Astrocyte (in vitro differentiated cells and primary cell): Measurements from ENCODE around the gene RCVRN. TPM values are rescaled to one million over a fixed set of nuclear protein-coding genes. Genes with fewer than 3 reads are reported as not detected.

Experiments
- DNase-seq: peaks from one replicate; pipeline ENCODE4 v3.0.0-alpha.2; 2010; ENCODE audit warnings: low read depth
- FAIRE-seq: peaks from 2 replicates; lab custom pipeline; 2011; peaks lifted over from hg19 to GRCh38; lab: Jason Lieb, UNC
- H2AFZ ChIP-seq: 2 replicates; pipeline ENCODE4 v1.6.0; 2012; ENCODE audit warnings: low read depth, low read length, inconsistent platforms
- H3K27ac ChIP-seq: 2 replicates; pipeline ENCODE4 v1.5.1; 2011; ENCODE audit warnings: low read depth, low read length, inconsistent platforms
- H3K27me3 ChIP-seq: 2 replicates; pipeline ENCODE4 v1.6.0; 2011; ENCODE audit warnings: low read length, inconsistent platforms; ENCODE audit not compliant: insufficient read depth
- H3K36me3 ChIP-seq: 2 replicates; pipeline ENCODE4 v1.5.1; 2011; ENCODE audit warnings: low read length, inconsistent platforms; ENCODE audit not compliant: insufficient read depth
- H3K4me1 ChIP-seq: 2 replicates; pipeline ENCODE4 v1.5.1; 2011; ENCODE audit warnings: low read length, inconsistent platforms; ENCODE audit not compliant: insufficient read depth
- H3K4me2 ChIP-seq: 2 replicates; pipeline ENCODE4 v1.6.0; 2012; ENCODE audit warnings: low read length, inconsistent platforms
- H3K4me3 ChIP-seq: 2 replicates; pipeline ENCODE4 v1.5.1; 2011; ENCODE audit warnings: low read depth, mild to moderate bottlenecking, low read length, inconsistent platforms; ENCODE audit not compliant: insufficient read depth
- H3K79me2 ChIP-seq: 2 replicates; pipeline ENCODE4 v1.6.0; 2012; ENCODE audit warnings: mild to moderate bottlenecking, low read length, inconsistent platforms; ENCODE audit not compliant: insufficient read depth
- H3K9ac ChIP-seq: 2 replicates; pipeline ENCODE4 v1.6.0; 2012; ENCODE audit warnings: mild to moderate bottlenecking, low read length, inconsistent platforms
- H3K9me3 ChIP-seq: 2 replicates; pipeline ENCODE4 v1.5.1; 2012; ENCODE audit warnings: low read depth, mild to moderate bottlenecking, low read length, inconsistent platforms; ENCODE audit not compliant: insufficient read depth
- H4K20me1 ChIP-seq: 2 replicates; pipeline ENCODE4 v1.6.0; 2012; ENCODE audit warnings: low read length, inconsistent platforms; ENCODE audit not compliant: insufficient read depth
- H3K27ac Mint-ChIP-seq: one replicate; pipeline ENCODE4 v1.8.0; 2021; ENCODE audit warnings: mild to moderate bottlenecking, mixed read lengths; ENCODE audit not compliant: unreplicated experiment
- H3K27me3 Mint-ChIP-seq: one replicate; pipeline ENCODE4 v1.8.0; 2021; ENCODE audit warnings: low read depth, mixed read lengths; ENCODE audit not compliant: unreplicated experiment
- H3K36me3 Mint-ChIP-seq: one replicate; pipeline ENCODE4 v1.8.0; 2021; ENCODE audit warnings: low read depth, mixed read lengths; ENCODE audit not compliant: unreplicated experiment
- H3K4me1 Mint-ChIP-seq: one replicate; pipeline ENCODE4 v1.8.0; 2021; ENCODE audit warnings: low read depth, mixed read lengths; ENCODE audit not compliant: unreplicated experiment
- H3K4me3 Mint-ChIP-seq: one replicate; pipeline ENCODE4 v1.8.0; 2021; ENCODE audit warnings: mild to moderate bottlenecking, moderate library complexity, mixed read lengths; ENCODE audit not compliant: unreplicated experiment
- H3K9me3 Mint-ChIP-seq: one replicate; pipeline ENCODE4 v1.8.0; 2021; ENCODE audit warnings: mild to moderate bottlenecking, mixed read lengths; ENCODE audit not compliant: unreplicated experiment
- CTCF ChIP-seq: IDR thresholded peaks from 2 replicates; pipeline ENCODE4 v1.5.1; 2011; ENCODE audit warnings: low read depth, mild to moderate bottlenecking, inconsistent platforms, low read length, moderate library complexity; ENCODE audit not compliant: insufficient read depth
- EZH2 ChIP-seq: IDR thresholded peaks from 2 replicates; pipeline ENCODE4 v1.6.1; 2012; ENCODE audit warnings: mild to moderate bottlenecking, low read length, inconsistent platforms; ENCODE audit not compliant: insufficient read depth
- total RNA-seq: library from RNA; stranded (reverse); gene quantifications from 2 replicates; pipeline ENCODE4 v1.2.1, GENCODE V29; 2021

Gene RCVRN
- total RNA-seq, 1 donor from 2014 or later = not detected

- H3K4me1 ChIP-seq = no peaks in the 10 kb centered on the region
- H3K79me2 ChIP-seq = no peaks in the 10 kb centered on the region
- Mint-ChIP-seq H3K9me3 (no peaks in the 10 kb centered on the region), H3K4me1 (no peaks in the 10 kb centered on the region), H3K4me3 (no peak overlapping the region), H3K36me3 (peaks cover 12% of the 10 kb centered on the region), H3K27me3 (peaks cover 6% of the 10 kb centered on the region), H3K27ac (no peak overlapping the region)
- no peak overlapping the region for H3K4me3 ChIP-seq
- no peak overlapping the region for H3K9ac ChIP-seq
- H3K36me3 ChIP-seq = no peaks in the 10 kb centered on the region
- no peak overlapping the region for H2AFZ ChIP-seq
- FAIRE-seq = no peak
- no peak overlapping the region for H3K27ac ChIP-seq
- H3K4me2 ChIP-seq = no peak overlapping the region
- no peaks in the 10 kb centered on the region for H4K20me1 ChIP-seq
- no peak for DNase-seq
- TF ChIP-seq CTCF (no peak), EZH2 (no peak)
- H3K27me3 ChIP-seq = no peaks in the 10 kb centered on the region
- H3K9me3 ChIP-seq = no peaks in the 10 kb centered on the region
Observed at GRCh38 chr17:9918804-9919352, 13.8 kb upstream of the RCVRN start.

DNA sequence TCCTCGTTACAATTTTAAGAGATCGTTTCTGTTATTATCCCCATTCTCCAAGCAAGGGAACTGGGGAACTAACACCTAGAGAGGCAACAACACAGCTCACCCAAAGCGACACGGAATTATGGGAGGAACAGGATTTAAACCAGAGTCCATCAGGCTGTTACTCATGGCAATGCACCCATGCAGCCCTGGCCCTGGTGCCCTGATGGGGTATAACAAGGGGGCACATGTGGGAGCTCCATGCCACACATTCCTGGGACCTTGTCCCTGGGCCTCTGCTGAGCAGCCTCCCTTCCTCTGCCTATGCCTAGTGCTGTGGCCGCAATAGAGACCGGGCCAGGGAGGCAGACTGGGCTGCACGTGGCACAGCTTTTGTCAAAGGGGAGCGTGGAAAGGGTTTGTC lies 13.3 kb upstream of the RCVRN start:
- Histone ChIP-seq H3K36me3 (no peaks in the 10 kb centered on the region), H3K27ac (no peak overlapping the region), H3K9me3 (no peaks in the 10 kb centered on the region), H4K20me1 (no peaks in the 10 kb centered on the region), H3K79me2 (no peaks in the 10 kb centered on the region), H3K4me3 (no peak overlapping the region), H2AFZ (no peak overlapping the region), H3K9ac (no peak overlapping the region), H3K4me2 (no peak overlapping the region), H3K27me3 (no peaks in the 10 kb centered on the region), H3K4me1 (no peaks in the 10 kb centered on the region)
- TF ChIP-seq EZH2 (no peak), CTCF (no peak)
- no peaks in the 10 kb centered on the region for H3K9me3 Mint-ChIP-seq
- FAIRE-seq (no peak), DNase-seq (no peak)
- no peak overlapping the region for H3K27ac Mint-ChIP-seq
- H3K36me3 Mint-ChIP-seq = peaks cover 12% of the 10 kb centered on the region
- no peak overlapping the region for H3K4me3 Mint-ChIP-seq
- no peaks in the 10 kb centered on the region for H3K4me1 Mint-ChIP-seq
- H3K27me3 Mint-ChIP-seq = peaks cover 6% of the 10 kb centered on the region

DNA sequence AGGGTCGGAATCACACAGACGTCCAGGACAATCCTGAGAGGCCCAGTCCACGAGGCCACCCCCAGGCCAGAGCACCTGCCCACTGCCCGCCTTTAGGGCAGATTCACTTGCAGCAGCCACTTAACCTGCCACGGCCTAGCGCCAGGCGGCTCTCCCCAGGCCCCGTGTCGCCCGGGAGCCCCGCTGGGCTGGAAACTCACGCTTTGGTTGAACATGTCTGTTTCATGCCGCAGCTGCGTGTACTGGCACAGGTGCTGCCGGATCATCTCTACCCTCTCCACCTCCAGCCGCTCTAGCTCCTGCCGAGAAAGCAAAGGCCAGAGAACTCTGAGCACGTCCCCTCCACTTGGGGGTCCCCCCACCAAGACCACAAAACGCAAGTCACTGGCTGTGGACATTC lies 12.7 kb upstream of the RCVRN start:
- Histone ChIP-seq H3K27me3 (no peaks in the 10 kb centered on the region), H3K4me3 (no peak overlapping the region), H3K36me3 (no peaks in the 10 kb centered on the region), H3K9ac (no peak overlapping the region), H3K4me1 (no peaks in the 10 kb centered on the region), H3K27ac (no peak overlapping the region), H3K79me2 (no peaks in the 10 kb centered on the region), H2AFZ (no peak overlapping the region), H4K20me1 (no peaks in the 10 kb centered on the region), H3K4me2 (no peak overlapping the region), H3K9me3 (no peaks in the 10 kb centered on the region)
- no peak for TF ChIP-seq EZH2
- TF ChIP-seq CTCF = no peak
- no peak for DNase-seq
- no peak overlapping the region for H3K27ac Mint-ChIP-seq
- H3K36me3 Mint-ChIP-seq = peaks cover 12% of the 10 kb centered on the region
- H3K4me1 Mint-ChIP-seq = peaks cover under 1% of the 10 kb centered on the region
- H3K27me3 Mint-ChIP-seq = peaks cover 10% of the 10 kb centered on the region
- no peaks in the 10 kb centered on the region for H3K9me3 Mint-ChIP-seq
- no peak overlapping the region for H3K4me3 Mint-ChIP-seq
- FAIRE-seq = no peak
